Adipose tissue (tissue), 3 donors: ENCODE measurements around the gene NECTIN1. TPM values are rescaled to one million over a fixed set of nuclear protein-coding genes. Genes with fewer than 3 reads are reported as not detected.

ENCODE experiments used
- H3K27ac ChIP-seq: one replicate; pipeline ENCODE4 v1.5.1; 2013; ENCODE audit warnings: low read depth, low read length
- WGBS, 3 donors: extraction: QIAGEN DNeasy Blood & Tissue Kit; methylation state at CpG; one replicate each; pipeline ENCODE4 v1.1.7; 2013; 5-methylcytosine and 5-hydroxymethylcytosine counted together
- polyA plus RNA-seq, 3 donors: library from polyadenylated mRNA; stranded (reverse); fragments of 200-250 nt; gene quantifications; one replicate each; pipeline ENCODE4 v1.2.3, GENCODE V29; 2013
- donor health status: healthy with polysubstance abuse.
- donor health status: Bipolar disorder and iron deficiency.
- donor health status: healthy.

NECTIN1 gene
- polyA plus RNA-seq, 3 donors, result 2.7 to 9.4 (median 3.9) TPM

- WGBS, 3 donors, result 78 to 92% (median 88%) methylated on average over 19 of the region's 19 CpGs
- H3K27ac ChIP-seq, result no peak overlapping the region
Observed at GRCh38 chr11:119686177-119686882, 42.7 kb downstream of the NECTIN1 start.

GRCh38 chr11:119685111-119685746, 43.8 kb downstream of the NECTIN1 start:
- WGBS, 3 donors, result 86 to 92% (median 87%) methylated on average over 13 of the region's 13 CpGs
- no peak overlapping the region for H3K27ac ChIP-seq

DNA sequence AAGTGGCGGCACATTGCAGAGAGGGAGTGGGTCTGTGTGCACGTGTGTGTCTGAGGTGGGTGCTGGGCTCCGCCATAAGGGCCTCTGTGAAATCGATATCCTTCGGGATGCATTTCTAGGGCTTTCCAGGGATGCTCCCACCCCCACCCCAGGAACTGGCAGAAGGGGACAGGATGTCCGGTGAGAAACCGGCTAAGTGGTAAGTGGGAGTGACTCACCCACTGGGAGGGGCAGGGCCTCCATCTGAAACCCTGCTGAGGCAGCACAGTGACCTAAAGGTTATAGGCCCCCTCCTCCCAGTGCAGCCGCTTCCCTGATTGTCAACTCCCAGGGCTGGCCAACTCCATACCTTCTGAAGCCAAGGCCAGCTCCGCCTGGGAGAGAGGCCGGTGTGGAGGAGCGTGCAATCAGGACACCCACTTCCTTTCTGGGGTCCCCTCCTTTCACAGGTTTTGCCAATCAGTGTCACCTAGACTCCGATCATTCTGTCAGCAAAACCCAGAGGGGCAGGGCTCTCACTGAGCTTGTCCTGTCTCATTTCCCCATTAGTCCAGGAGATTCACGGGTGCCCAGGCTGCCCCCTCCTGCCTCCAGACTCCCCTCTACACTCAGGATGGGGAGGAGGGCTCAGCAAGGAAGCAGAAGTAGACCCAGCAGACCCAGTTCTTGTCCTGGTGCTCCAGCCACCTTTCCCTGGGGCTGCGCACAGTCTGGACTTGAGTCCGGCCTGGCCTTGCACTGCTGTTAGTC, 44.5 kb downstream of the NECTIN1 start:
- WGBS, 3 donors, result 45 to 60% (median 45%) methylated on average over 15 of the region's 15 CpGs

GRCh38 chr11:119683783-119684182, 45.2 kb downstream of the NECTIN1 start:
- H3K27ac ChIP-seq, result no peak overlapping the region
- 59 to 71% (median 67%) methylated on average over 9 of the region's 9 CpGs for WGBS, 3 donors

More for the DNA sequence above, 44.5 kb downstream of the NECTIN1 start:
- no peak overlapping the region for H3K27ac ChIP-seq

GRCh38 chr11:119681361-119681910, 47.6 kb downstream of the NECTIN1 start:
- WGBS, 3 donors, result 28 to 48% (median 45%) methylated on average over 8 of the region's 8 CpGs
- no peak overlapping the region for H3K27ac ChIP-seq

DNA sequence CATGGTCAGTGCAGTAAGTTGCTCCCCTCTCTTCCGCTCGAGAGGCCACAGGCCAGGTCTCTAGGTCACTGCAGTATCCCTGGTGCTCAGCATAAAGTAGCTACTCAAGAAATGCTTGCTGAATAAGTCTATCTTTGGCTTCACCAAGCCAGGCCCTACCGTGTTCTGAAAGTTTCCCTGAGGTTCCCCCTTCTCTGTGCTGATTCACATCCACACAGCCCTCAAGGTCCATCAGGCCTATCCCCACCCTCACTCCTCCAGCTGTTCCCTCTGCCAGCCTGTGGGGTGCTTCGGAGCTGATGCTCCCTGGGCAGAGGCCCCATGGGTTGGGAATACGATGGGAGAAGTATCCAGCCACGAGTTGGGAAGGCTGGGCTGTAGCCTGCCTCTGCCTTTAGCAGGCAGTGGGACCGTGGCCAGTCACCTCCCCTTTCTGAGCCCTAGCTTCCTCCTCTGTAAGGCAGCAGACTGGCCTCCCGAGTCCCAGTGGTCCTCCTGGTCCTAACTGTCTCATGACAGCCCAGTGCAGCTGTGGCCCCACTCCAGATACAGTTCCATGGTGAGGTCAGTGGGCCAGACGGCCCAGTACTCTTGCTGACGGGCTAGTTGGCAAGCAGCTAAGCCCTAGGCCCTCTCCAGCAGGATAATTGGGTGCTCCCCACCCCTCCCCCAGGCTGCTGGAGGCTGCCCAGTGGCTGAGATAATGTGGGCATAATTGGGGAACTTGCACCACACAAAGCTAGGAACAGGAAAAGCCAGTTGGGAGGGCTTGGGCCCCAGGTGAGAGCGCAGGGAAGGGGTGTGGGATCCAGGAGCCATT, 48.2 kb downstream of the NECTIN1 start:
- whole genome bisulfite sequencing, 3 donors, result 42 to 55% (median 45%) methylated on average over 11 of the region's 11 CpGs
- no peak overlapping the region for H3K27ac ChIP-seq

DNA sequence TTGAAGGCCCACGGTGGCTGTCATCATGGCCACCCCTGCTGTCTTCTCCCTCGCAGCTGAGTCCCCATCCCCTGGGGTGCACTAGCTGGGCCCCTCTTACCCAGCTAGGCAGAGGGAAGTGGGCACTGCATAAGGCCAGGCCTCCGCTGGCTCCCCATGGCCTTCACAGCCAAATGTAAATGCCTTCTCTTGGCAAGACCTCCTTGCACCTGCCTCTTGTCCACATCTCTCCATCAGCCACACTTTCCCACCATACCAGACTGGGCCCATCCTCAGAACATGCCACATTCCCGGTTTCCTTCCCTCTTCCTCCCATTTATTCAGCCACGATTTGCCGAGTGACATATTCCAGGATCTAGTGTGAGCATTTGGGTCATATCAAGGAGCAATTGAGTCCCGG, 49.7 kb downstream of the NECTIN1 start:
- 92 to 96% (median 95%) methylated on average over 7 of the region's 7 CpGs for WGBS, 3 donors
- no peak overlapping the region for H3K27ac ChIP-seq

GRCh38 chr11:119678351-119678750, 50.6 kb downstream of the NECTIN1 start:
- H3K27ac ChIP-seq, result no peak overlapping the region
- WGBS, 3 donors, result 96 to 97% (median 97%) methylated on average over 21 of the region's 21 CpGs

GRCh38 chr11:119677840-119678239, 51.2 kb downstream of the NECTIN1 start:
- WGBS, 3 donors, result 97 to 98% (median 97%) methylated on average over 9 of the region's 9 CpGs
- no peak overlapping the region for H3K27ac ChIP-seq

DNA sequence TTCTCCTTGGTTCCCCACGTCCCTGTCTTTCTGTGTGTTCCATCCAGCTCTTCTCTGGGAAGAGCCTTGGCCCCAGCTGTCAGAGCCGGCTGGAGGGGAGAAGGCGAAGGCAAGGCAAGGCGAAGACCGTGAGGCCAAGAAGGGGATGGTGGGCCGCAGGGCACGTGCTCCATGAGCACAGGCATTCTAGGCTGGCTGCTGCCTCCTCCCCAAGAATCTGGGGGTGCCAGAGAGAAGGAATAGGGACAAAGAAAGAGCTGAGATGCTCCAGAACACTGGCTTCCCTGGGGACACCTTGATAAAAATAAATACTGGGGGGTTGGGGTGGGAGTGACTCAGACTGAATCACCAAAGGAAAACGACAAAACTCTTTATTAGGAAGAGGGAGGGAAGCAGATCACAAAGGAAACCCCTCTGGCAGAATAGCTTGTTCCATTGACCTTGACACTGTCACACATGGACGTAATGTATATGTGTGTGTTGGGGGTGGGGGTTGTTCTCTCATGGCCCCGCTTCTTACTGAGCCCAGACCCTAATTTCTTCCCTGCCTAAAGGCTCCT, 52.5 kb downstream of the NECTIN1 start:
- WGBS, 3 donors, result 79 to 89% (median 85%) methylated on average over 10 of the region's 10 CpGs
- H3K27ac ChIP-seq, result no peak overlapping the region

DNA sequence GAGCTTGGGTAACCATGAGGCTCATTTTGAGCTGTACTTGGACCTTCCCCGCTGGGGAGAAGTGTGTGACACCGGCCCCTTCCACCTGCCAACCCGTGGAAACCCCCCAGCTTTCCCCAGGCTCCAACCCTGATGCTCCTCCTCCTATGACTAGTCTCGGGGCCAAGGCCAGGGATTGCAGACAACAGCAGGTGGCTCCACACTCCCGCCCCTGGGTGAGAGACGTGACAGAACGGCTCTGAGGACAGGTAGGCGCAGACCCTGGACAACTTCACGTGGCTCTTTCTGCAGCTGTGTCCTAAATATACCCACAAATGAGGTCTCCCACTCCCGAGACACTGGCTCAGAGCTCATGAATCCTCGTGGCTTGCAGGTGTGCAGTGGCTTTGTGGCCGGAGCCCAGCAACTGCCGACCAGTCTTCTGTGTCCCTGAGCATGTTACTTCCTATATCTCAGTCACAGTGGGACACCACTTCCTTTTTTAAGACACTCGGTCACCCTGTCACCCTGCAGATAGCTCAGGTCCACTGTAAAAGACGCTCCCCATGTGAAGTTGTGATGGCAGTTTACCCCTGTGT, 55.2 kb downstream of the NECTIN1 start:
- WGBS, 3 donors, result 59 to 69% (median 60%) methylated on average over 15 of the region's 15 CpGs

DNA sequence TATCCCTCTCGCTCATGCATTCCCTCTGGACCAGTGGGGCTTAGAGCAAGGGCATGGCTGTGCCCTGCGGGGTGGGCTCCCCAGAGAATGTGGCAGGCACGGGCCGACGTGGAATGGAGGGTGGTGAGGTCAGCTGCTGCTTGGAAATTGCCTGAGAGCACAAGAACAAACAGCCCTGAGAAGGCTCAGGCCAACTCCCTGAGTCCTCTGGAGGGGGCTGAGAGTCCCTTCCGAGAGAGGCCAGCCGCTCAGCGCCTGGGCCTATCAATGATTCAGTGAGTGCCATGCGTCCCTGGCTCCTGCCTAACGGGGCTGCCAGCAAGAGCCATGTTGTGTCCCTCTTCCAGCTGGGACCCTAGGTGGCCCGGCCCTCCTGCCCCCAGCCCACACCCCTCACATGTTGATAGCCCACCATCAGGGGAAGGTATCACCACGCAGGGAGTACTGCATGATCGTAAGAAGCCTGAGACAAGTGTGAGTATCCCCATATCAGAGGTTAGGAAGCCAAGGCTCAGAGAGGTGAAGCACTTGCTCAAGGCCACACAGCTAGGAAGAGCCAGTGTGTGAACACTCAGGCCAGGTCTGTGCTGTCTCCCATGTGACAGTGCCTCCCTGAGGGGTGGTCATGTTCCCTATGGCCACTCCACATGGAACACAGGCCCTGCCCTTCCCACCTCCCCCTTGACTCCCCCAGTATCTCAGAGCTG, 55.8 kb downstream of the NECTIN1 start:
- H3K27ac ChIP-seq, result no peak overlapping the region
- WGBS, 3 donors, result 87 to 92% (median 92%) methylated on average over 13 of the region's 13 CpGs

More for the DNA sequence above, 55.2 kb downstream of the NECTIN1 start:
- no peak overlapping the region for H3K27ac ChIP-seq

DNA sequence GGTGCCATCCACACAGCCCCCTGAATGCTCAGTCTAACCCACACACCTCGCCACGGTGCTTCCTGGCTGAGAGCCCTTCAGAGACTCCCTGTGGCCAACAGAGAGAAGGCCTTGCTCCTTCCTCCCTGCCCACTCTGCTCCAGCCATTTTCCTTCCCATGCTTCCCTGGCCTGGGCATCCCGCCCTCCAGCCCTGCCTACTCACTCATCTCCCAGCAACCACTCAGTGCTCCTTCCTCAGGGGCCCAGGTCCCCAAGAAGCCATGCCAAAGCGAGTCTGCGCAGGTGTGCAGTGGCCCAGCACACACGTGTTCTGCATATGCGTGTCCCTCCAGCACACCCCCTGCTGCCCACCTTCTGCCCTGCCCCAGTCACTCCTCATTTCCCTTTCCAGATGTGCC, 56.4 kb downstream of the NECTIN1 start:
- no peak overlapping the region for H3K27ac ChIP-seq
- WGBS, 3 donors, result 82 to 94% (median 88%) methylated on average over 7 of the region's 7 CpGs

DNA sequence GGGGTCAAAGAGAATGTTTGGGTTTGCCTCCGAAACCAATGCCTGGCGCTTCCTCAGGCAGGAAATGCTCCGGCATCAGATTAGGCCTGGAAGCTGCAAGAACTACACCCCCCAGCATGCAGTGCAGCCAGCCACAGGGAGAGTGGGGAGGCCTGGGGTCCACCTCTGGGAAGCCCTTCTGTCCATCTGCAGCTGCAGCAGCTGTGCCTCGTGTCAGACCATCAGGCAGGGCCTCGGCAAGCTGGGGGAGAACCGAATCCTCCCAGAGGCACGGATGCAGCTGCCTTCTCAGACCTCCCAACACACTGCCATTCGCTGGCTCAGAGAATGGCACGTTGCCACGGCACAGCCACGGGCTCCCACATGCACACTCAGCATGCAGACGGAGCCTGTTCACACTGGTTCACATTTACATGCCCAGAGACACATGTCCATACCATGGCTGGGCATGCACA, 57.4 kb downstream of the NECTIN1 start:
- no peak overlapping the region for H3K27ac ChIP-seq
- 40 to 73% (median 49%) methylated on average over 12 of the region's 12 CpGs for WGBS, 3 donors

- no peak overlapping the region for H3K27ac ChIP-seq
- WGBS, 3 donors, result 19 to 40% (median 24%) methylated on average over 5 of the region's 5 CpGs
Observed at GRCh38 chr11:119671051-119671450, 57.9 kb downstream of the NECTIN1 start.

GRCh38 chr11:119669487-119669886, 59.5 kb downstream of the NECTIN1 start:
- 56 to 87% (median 63%) methylated on average over 5 of the region's 5 CpGs for WGBS, 3 donors

DNA sequence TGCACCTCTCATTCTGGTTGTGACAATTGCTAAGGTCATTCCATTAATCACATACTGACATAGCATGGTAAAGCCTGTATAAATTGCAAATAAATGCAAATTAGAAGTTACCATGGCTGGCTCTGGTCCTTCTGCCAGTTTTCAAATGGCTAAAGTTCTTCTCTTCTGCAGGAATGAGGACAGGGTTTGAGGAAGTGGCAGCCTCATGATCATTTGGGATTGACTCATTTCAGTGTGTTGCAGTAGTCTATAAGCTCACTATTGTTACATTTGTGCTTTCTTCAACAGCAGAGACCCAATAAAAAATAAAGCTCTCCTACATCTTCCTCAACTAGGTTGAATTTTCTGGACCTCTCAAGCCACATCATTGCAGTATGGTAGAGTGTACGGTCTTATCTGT, 60.3 kb downstream of the NECTIN1 start:
- 87 to 92% (median 88%) methylated on average over 1 of the region's 1 CpG for WGBS, 3 donors

More at GRCh38 chr11:119669487-119669886, 59.5 kb downstream of the NECTIN1 start:
- no peak overlapping the region for H3K27ac ChIP-seq

More for the DNA sequence above, 60.3 kb downstream of the NECTIN1 start:
- no peak overlapping the region for H3K27ac ChIP-seq
